ENCODE measurements around the gene PRKCA. TPM values are rescaled to one million over a fixed set of nuclear protein-coding genes. Genes with fewer than 3 reads are reported as not detected.

Gene PRKCA
- total RNA-seq, 1 donor from 2014 or later: 4.7 TPM

DNA sequence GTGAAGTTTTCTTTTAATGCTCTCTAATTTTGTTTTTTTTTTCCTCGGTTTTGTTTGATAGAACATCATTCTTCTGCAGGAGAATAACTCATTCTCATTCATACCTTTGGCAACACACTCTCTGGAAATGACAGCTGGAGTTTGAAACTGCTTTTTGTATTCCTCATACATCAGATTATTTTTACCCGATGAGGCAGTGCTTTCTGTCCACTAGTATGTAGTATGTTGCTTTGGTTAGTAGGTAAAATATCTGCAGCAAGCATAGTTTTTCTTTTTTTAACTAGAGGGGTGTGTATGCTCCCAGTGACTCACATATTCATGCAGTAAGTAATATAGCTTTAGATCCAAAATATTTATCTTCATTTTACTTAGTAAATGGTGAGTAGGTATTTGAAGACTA lies 6.4 kb downstream of the PRKCA start:
- H3K27me3 ChIP-seq (ENCODE audit: control insufficient read depth, insufficient read depth, low read length): no peaks in the 10 kb centered on the region
- no peak for FAIRE-seq
- peaks cover 2% of the 10 kb centered on the region for H3K36me3 ChIP-seq (ENCODE audit: control insufficient read depth, insufficient read depth, low read length)
- no peak for DNase-seq (ENCODE audit: low read depth)
- TF ChIP-seq, protein P1, sequence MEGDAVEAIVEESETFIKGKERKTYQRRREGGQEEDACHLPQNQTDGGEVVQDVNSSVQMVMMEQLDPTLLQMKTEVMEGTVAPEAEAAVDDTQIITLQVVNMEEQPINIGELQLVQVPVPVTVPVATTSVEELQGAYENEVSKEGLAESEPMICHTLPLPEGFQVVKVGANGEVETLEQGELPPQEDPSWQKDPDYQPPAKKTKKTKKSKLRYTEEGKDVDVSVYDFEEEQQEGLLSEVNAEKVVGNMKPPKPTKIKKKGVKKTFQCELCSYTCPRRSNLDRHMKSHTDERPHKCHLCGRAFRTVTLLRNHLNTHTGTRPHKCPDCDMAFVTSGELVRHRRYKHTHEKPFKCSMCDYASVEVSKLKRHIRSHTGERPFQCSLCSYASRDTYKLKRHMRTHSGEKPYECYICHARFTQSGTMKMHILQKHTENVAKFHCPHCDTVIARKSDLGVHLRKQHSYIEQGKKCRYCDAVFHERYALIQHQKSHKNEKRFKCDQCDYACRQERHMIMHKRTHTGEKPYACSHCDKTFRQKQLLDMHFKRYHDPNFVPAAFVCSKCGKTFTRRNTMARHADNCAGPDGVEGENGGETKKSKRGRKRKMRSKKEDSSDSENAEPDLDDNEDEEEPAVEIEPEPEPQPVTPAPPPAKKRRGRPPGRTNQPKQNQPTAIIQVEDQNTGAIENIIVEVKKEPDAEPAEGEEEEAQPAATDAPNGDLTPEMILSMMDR (IDR thresholded peaks at IDR 0.05; ENCODE audit: insufficient read depth, low read length, severe bottlenecking): no peak
- H3K4me3 ChIP-seq (ENCODE audit: low read depth, low read length): no peak overlapping the region

DNA sequence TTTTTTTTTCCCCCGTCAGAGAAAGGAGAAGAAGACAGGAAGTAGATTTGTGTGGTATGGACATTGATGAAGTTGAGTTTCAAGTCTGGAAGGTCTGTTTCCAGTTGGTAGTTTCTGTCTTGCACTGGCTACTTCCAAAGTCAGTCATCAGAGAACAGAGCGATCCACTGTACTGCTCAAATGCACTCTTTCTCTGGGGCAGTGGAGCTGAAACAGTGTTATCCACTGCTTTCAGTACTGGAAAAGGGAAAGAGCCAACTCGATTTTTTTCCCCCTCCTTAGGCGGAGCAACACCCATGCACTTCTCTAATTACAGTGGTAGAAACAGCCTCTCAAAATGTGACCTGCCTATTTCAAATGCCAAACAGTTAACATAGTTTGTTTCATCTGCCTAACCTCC lies 7.4 kb downstream of the PRKCA start:
- Histone ChIP-seq H3K4me3 (ENCODE audit: low read depth, low read length) (no peak overlapping the region), H3K27me3 (ENCODE audit: control insufficient read depth, insufficient read depth, low read length) (no peaks in the 10 kb centered on the region), H3K36me3 (ENCODE audit: control insufficient read depth, insufficient read depth, low read length) (peaks cover 2% of the 10 kb centered on the region)
- DNase-seq (ENCODE audit: low read depth) (no peak), FAIRE-seq (no peak)
- TF ChIP-seq, protein P1 (IDR thresholded peaks at IDR 0.05; ENCODE audit: insufficient read depth, low read length, severe bottlenecking): no peak

- TF ChIP-seq, protein P1 (IDR thresholded peaks at IDR 0.05; ENCODE audit: insufficient read depth, low read length, severe bottlenecking): no peak
- Histone ChIP-seq H3K27me3 (ENCODE audit: control insufficient read depth, insufficient read depth, low read length) (no peaks in the 10 kb centered on the region), H3K36me3 (ENCODE audit: control insufficient read depth, insufficient read depth, low read length) (peaks cover 2% of the 10 kb centered on the region), H3K4me3 (ENCODE audit: low read depth, low read length) (no peak overlapping the region)
- no peak for FAIRE-seq
- DNase-seq (ENCODE audit: low read depth): no peak
Measured at GRCh38 chr17:66310528-66311148, 8.2 kb downstream of the PRKCA start.

GRCh38 chr17:66312912-66313311 lies 10.5 kb downstream of the PRKCA start:
- FAIRE-seq (no peak), DNase-seq (ENCODE audit: low read depth) (no peak)
- TF ChIP-seq, protein P1 (IDR thresholded peaks at IDR 0.05; ENCODE audit: insufficient read depth, low read length, severe bottlenecking): no peak
- no peak overlapping the region for H3K4me3 ChIP-seq (ENCODE audit: low read depth, low read length)
- H3K27me3 ChIP-seq (ENCODE audit: control insufficient read depth, insufficient read depth, low read length): no peaks in the 10 kb centered on the region
- H3K36me3 ChIP-seq (ENCODE audit: control insufficient read depth, insufficient read depth, low read length): peaks cover 2% of the 10 kb centered on the region

GRCh38 chr17:66313325-66313724 lies 10.9 kb downstream of the PRKCA start:
- Histone ChIP-seq H3K36me3 (ENCODE audit: control insufficient read depth, insufficient read depth, low read length) (peaks cover 2% of the 10 kb centered on the region), H3K27me3 (ENCODE audit: control insufficient read depth, insufficient read depth, low read length) (no peaks in the 10 kb centered on the region), H3K4me3 (ENCODE audit: low read depth, low read length) (no peak overlapping the region)
- FAIRE-seq (no peak), DNase-seq (ENCODE audit: low read depth) (no peak)
- TF ChIP-seq, protein P1 (IDR thresholded peaks at IDR 0.05; ENCODE audit: insufficient read depth, low read length, severe bottlenecking): no peak
